ENCODE results near the gene NTN1.

The NTN1 gene

DNA sequence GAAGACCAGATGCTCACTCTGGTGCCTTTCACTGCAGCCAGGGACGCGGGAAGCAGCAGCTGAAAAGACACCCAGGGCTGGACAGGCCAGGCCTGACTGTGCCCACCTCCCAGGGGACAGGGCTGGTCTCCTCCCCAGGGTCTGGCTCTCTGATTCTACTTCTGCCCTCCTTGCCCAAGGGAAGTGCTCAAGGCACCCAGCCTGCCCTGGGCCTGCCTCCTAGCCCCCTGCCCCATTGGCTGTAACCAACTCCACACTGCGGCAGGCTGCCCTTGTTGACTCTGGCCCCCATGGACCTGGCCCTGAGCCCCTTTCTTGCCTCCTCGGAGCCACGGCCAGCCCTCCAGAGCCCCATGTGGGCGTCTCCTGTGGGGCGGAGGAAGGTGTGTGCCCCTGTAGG, 212.5 kb downstream of the NTN1 start:
- Histone ChIP-seq H4K20me1 (ENCODE audit: insufficient read depth) (no peaks in the 10 kb centered on the region), H3K27ac (no peak overlapping the region), H3K4me3 (IDR thresholded peaks at IDR 0.05; ENCODE audit: insufficient read depth, low read depth, low read length) (no peak overlapping the region), H3K27me3 (ENCODE audit: insufficient read depth, low read depth) (no peaks in the 10 kb centered on the region), H2AFZ (ENCODE audit: low read depth) (no peak overlapping the region), H3K36me3 (ENCODE audit: insufficient read depth) (no peaks in the 10 kb centered on the region), H3K79me2 (ENCODE audit: insufficient read depth, low read depth) (no peaks in the 10 kb centered on the region), H3K4me1 (ENCODE audit: low read depth, poor library complexity, severe bottlenecking) (no peaks in the 10 kb centered on the region), H3K4me2 (no peak overlapping the region), H3K9ac (no peak overlapping the region)
- TF ChIP-seq, protein P1, sequence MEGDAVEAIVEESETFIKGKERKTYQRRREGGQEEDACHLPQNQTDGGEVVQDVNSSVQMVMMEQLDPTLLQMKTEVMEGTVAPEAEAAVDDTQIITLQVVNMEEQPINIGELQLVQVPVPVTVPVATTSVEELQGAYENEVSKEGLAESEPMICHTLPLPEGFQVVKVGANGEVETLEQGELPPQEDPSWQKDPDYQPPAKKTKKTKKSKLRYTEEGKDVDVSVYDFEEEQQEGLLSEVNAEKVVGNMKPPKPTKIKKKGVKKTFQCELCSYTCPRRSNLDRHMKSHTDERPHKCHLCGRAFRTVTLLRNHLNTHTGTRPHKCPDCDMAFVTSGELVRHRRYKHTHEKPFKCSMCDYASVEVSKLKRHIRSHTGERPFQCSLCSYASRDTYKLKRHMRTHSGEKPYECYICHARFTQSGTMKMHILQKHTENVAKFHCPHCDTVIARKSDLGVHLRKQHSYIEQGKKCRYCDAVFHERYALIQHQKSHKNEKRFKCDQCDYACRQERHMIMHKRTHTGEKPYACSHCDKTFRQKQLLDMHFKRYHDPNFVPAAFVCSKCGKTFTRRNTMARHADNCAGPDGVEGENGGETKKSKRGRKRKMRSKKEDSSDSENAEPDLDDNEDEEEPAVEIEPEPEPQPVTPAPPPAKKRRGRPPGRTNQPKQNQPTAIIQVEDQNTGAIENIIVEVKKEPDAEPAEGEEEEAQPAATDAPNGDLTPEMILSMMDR (conservative IDR thresholded peaks at IDR 0.05; ENCODE audit: low read depth, low read length) = no peak

DNA sequence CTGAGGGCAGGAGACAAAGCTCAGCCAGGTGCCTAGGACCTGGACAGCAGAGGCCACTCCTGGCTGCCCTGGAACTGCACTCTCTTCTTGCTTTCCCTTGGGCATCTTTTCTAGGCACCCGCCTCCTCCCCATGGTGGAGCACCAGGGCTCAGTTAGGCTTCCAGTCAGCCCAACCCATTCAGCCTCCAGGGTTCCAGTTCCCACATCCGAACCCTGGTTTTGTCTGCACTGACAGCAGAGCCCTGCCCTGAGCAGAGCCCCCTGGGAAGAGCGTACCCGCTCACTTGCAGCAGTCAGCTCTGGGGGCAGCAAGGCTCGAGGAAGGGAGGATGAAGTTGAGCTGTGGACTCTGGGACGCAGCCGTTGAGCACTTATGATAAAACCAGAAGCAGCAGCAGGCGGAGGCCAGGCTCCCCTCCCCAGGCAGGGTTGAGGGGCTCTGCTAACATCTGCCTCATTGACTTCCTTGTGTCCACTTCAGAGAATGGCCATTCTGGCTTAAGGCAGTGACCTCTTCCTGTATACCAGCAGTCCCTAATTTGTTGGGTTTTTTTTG, 213.2 kb downstream of the NTN1 start:
- Histone ChIP-seq H3K4me3 (IDR thresholded peaks at IDR 0.05; ENCODE audit: insufficient read depth, low read depth, low read length) (no peak overlapping the region), H3K4me1 (ENCODE audit: low read depth, poor library complexity, severe bottlenecking) (no peaks in the 10 kb centered on the region), H3K36me3 (ENCODE audit: insufficient read depth) (no peaks in the 10 kb centered on the region), H3K27me3 (ENCODE audit: insufficient read depth, low read depth) (no peaks in the 10 kb centered on the region), H4K20me1 (ENCODE audit: insufficient read depth) (no peaks in the 10 kb centered on the region), H3K79me2 (ENCODE audit: insufficient read depth, low read depth) (no peaks in the 10 kb centered on the region), H3K4me2 (no peak overlapping the region), H3K27ac (no peak overlapping the region), H2AFZ (ENCODE audit: low read depth) (no peak overlapping the region), H3K9ac (no peak overlapping the region)
- TF ChIP-seq, protein P1 (conservative IDR thresholded peaks at IDR 0.05; ENCODE audit: low read depth, low read length) = no peak

DNA sequence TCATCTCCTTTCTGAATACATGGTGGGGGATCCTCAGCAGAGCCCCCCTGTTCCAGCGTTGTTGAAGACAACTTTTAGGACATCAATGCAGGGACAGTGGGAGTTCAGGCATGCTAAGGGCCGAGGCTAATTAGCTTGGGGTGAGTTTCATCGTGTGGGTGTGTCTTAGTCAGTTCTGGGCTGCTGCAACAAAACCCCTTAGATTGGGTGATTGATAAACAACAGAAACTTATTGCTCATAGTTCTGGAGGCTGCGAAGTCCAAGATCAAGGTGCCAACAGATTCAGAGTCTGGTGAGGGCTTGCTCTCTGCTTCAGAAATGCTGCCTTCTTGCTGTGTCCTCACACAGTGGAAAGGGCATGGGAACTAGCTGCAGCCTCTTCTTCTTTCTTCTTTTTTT, 214.0 kb downstream of the NTN1 start:
- Histone ChIP-seq H3K4me1 (ENCODE audit: low read depth, poor library complexity, severe bottlenecking) (no peaks in the 10 kb centered on the region), H3K27me3 (ENCODE audit: insufficient read depth, low read depth) (no peaks in the 10 kb centered on the region), H3K79me2 (ENCODE audit: insufficient read depth, low read depth) (no peaks in the 10 kb centered on the region), H3K4me2 (no peak overlapping the region), H2AFZ (ENCODE audit: low read depth) (no peak overlapping the region), H3K4me3 (IDR thresholded peaks at IDR 0.05; ENCODE audit: insufficient read depth, low read depth, low read length) (no peak overlapping the region), H4K20me1 (ENCODE audit: insufficient read depth) (no peaks in the 10 kb centered on the region), H3K9ac (no peak overlapping the region), H3K36me3 (ENCODE audit: insufficient read depth) (no peaks in the 10 kb centered on the region), H3K27ac (no peak overlapping the region)
- TF ChIP-seq, protein P1 (conservative IDR thresholded peaks at IDR 0.05; ENCODE audit: low read depth, low read length) = no peak

DNA sequence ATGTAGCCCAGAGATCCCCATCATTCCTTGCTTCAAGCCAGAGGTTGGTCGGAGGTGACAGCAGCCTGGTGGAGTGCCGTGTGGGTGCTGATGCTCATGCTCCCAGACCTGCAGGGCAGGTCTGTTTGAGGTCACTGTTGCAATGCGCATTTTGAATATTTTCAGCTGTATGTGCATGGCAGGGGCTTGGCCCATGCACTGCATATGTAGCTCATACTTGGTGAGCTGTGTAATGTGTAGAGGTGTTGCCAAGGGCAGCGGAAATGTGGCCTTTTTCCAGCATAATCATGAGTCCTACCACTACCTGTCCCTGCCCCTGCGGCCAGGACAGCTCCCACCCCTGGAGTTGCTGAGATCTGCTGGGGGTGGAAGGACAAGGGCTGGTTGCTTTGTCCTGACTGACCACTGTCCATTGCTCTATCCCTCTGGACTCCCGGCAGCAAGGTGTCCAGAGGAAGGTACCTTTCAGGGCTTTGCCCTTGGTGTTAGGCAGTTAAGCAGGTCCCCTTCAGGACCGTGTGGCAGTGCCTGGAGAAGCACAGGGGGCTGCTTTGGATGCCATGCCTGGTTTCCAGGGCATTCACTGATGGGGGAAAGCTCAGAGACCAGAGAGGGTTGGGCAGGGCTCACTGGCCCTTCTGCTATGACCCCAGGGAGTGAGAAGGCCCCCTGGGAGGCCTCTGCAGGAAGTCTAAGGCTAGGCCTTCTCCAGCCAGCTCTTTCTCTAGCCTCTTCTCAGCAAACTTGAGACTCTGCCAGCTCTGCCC, 215.2 kb downstream of the NTN1 start:
- H3K36me3 ChIP-seq (ENCODE audit: insufficient read depth) = no peaks in the 10 kb centered on the region
- TF ChIP-seq, protein P1 (conservative IDR thresholded peaks at IDR 0.05; ENCODE audit: low read depth, low read length) = no peak
- H2AFZ ChIP-seq (ENCODE audit: low read depth) = no peak overlapping the region
- no peaks in the 10 kb centered on the region for H3K79me2 ChIP-seq (ENCODE audit: insufficient read depth, low read depth)
- no peak overlapping the region for H3K27ac ChIP-seq
- H4K20me1 ChIP-seq (ENCODE audit: insufficient read depth) = no peaks in the 10 kb centered on the region
- H3K27me3 ChIP-seq (ENCODE audit: insufficient read depth, low read depth) = no peaks in the 10 kb centered on the region
- H3K9ac ChIP-seq = no peak overlapping the region
- no peaks in the 10 kb centered on the region for H3K4me1 ChIP-seq (ENCODE audit: low read depth, poor library complexity, severe bottlenecking)
- H3K4me2 ChIP-seq = no peak overlapping the region
- no peak overlapping the region for H3K4me3 ChIP-seq (IDR thresholded peaks at IDR 0.05; ENCODE audit: insufficient read depth, low read depth, low read length)

Data from KMS-11 (cell line).